ENCODE data around the gene MARK4. TPM values are rescaled to one million over a fixed set of nuclear protein-coding genes. Genes with fewer than 3 reads are reported as not detected.
A peak's percentile ranks its signal among the peaks of the same experiment; 100 is the strongest.

The MARK4 gene
- total RNA-seq, 1 donor, result 18.1 TPM

GRCh38 chr19:45340232-45340898, 89.3 kb downstream of the MARK4 start, which contains the start of gene KLC3:
Gene KLC3 (plus strand): TSS chr19:45340750. CDS start chr19:45345542, 4,792 bp downstream.
- no peak within 1 kb of the TSS for H3K27ac ChIP-seq (ENCODE audit: low read depth, low read length)
- H3K9me3 ChIP-seq (ENCODE audit: low read depth, low read length), result no peaks in the 10 kb centered on the region
- peak; percentile 83 for DNase-seq (ENCODE audit: insufficient read length, low spot score, missing footprints)
- H3K4me1 ChIP-seq (ENCODE audit: insufficient read depth, low read length), result peaks cover 5% of the 10 kb centered on the region
- H2AFZ ChIP-seq (ENCODE audit: low read length), result no peak within 1 kb of the TSS
- no peaks in the 10 kb centered on the region for H3K36me3 ChIP-seq (ENCODE audit: insufficient read depth, low read length)
- no peak for TF ChIP-seq CTCF (IDR thresholded peaks at IDR 0.05; ENCODE audit: extremely low read depth, low read depth, low read length)
- peak within 1 kb of the TSS; percentile 42 for H3K4me3 ChIP-seq (ENCODE audit: insufficient read depth, low read length)
- H3K4me2 ChIP-seq (ENCODE audit: insufficient read depth, low read length), result peak within 1 kb of the TSS; percentile 30
- no peaks in the 10 kb centered on the region for H3K79me2 ChIP-seq (ENCODE audit: insufficient read depth, low read length)
- H3K27me3 ChIP-seq (ENCODE audit: insufficient read depth, low read length), result peaks cover 15% of the 10 kb centered on the region
- H4K20me1 ChIP-seq (ENCODE audit: insufficient read depth, low read length), result no peaks in the 10 kb centered on the region

- H3K36me3 ChIP-seq (ENCODE audit: insufficient read depth, low read length), result no peaks in the 10 kb centered on the region
- peak; percentile 86 for DNase-seq (ENCODE audit: insufficient read length, low spot score, missing footprints)
- TF ChIP-seq CTCF (IDR thresholded peaks at IDR 0.05; ENCODE audit: extremely low read depth, low read depth, low read length), result no peak
- H2AFZ ChIP-seq (ENCODE audit: low read length), result no peak overlapping the region
- H3K4me3 ChIP-seq (ENCODE audit: insufficient read depth, low read length), result peak overlapping the region; percentile 42
- no peaks in the 10 kb centered on the region for H3K9me3 ChIP-seq (ENCODE audit: low read depth, low read length)
- no peaks in the 10 kb centered on the region for H4K20me1 ChIP-seq (ENCODE audit: insufficient read depth, low read length)
- no peak overlapping the region for H3K27ac ChIP-seq (ENCODE audit: low read depth, low read length)
- peaks cover 5% of the 10 kb centered on the region for H3K4me1 ChIP-seq (ENCODE audit: insufficient read depth, low read length)
- no peaks in the 10 kb centered on the region for H3K79me2 ChIP-seq (ENCODE audit: insufficient read depth, low read length)
- H3K4me2 ChIP-seq (ENCODE audit: insufficient read depth, low read length), result peak overlapping the region; percentile 30
- H3K27me3 ChIP-seq (ENCODE audit: insufficient read depth, low read length), result peaks cover 15% of the 10 kb centered on the region
Measured at GRCh38 chr19:45340899-45341453, 89.9 kb downstream of the MARK4 start.

GRCh38 chr19:45342911-45343310, 91.8 kb downstream of the MARK4 start:
- Histone ChIP-seq H3K4me1 (ENCODE audit: insufficient read depth, low read length) (peaks cover 5% of the 10 kb centered on the region), H2AFZ (ENCODE audit: low read length) (no peak overlapping the region), H3K27ac (ENCODE audit: low read depth, low read length) (no peak overlapping the region), H3K9me3 (ENCODE audit: low read depth, low read length) (no peaks in the 10 kb centered on the region), H3K36me3 (ENCODE audit: insufficient read depth, low read length) (no peaks in the 10 kb centered on the region), H3K27me3 (ENCODE audit: insufficient read depth, low read length) (peaks cover 15% of the 10 kb centered on the region), H3K79me2 (ENCODE audit: insufficient read depth, low read length) (no peaks in the 10 kb centered on the region), H4K20me1 (ENCODE audit: insufficient read depth, low read length) (no peaks in the 10 kb centered on the region), H3K4me3 (ENCODE audit: insufficient read depth, low read length) (no peak overlapping the region), H3K4me2 (ENCODE audit: insufficient read depth, low read length) (no peak overlapping the region)
- TF ChIP-seq CTCF (IDR thresholded peaks at IDR 0.05; ENCODE audit: extremely low read depth, low read depth, low read length), result no peak
- peak; percentile 81 for DNase-seq (ENCODE audit: insufficient read length, low spot score, missing footprints)
